Stimulated activated CD8-positive, alpha-beta memory T cell treated with anti-CD3 and anti-CD28 coated beads, Interleukin-4, amount 100 ng/mL, for 1 hour (primary cell): ENCODE results near the gene ZNF622.

Experiments used
- DNase-seq, 2 donors: peaks; one replicate each; pipeline ENCODE4 v3.0.0-alpha.2; 2020; ENCODE audit warnings: low read depth in 2 of 2, low spot score in 1 of 2

ZNF622 gene

GRCh38 chr5:16465544-16466432, at the start of gene ZNF622:
ZNF622 (minus strand) TSS chr5:16465800; CDS start chr5:16465665, 135 bp downstream.
- peak; percentile 68 to 78 for DNase-seq

DNA sequence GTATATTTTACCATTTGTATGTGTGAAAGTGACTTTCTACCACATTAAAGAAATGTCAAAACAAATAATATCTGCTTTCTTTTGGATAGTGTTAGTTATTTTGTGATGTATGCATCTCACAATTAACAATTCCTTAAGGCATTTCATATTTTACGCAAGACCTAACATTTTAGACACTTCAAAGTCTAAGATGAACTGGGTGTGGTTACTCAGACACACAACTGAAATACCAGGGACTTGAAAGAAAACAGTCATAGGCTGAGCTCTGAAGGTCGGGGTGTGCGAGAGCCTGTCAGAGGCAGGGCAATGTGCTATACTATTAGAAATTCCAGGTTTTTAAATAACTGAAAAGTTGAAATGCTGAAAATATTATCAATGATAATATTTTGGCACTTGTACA, 44.5 kb upstream of the ZNF622 start:
- DNase-seq: no peak

DNA sequence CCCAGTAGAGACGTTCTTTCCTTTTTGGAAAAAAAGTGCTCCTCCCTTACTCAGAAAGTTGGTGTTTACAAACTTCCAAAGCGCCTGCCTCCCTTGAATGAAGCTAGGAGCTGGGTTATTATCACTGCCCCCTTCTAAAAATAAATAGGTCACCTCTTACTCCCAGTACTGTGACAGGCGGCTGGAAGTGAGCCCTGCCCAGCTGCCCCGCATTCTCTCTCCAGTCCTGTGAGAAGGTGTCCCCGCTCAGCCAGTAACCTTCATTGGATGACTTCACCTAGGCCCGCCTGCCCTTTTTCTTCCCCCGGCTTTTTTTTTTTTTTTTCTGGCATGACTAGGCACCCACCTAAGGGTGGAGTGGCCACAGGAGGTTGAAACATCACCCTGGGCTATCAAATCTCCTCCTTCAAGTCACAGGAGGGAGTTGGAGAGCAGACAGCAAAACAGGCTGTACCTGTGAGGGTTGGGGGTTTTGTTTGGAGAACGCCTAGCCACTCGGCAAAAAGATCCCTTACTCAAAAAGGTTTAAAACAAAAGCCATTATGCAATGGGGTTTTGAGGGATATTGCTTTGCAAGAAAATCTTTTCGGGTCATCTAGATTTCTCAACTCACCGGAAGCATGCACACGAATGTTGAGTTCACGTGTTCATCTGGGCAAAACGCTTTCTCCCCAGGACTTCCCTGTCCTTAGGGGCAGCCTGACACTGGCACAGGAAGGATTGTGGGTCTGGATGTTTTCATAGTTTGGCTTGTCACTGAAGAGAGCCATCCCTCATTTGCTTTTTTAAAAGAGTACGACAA, 43.3 kb upstream of the ZNF622 start:
- no peak for DNase-seq

GRCh38 chr5:16507716-16508115, 42.1 kb upstream of the ZNF622 start:
- no peak for DNase-seq

DNA sequence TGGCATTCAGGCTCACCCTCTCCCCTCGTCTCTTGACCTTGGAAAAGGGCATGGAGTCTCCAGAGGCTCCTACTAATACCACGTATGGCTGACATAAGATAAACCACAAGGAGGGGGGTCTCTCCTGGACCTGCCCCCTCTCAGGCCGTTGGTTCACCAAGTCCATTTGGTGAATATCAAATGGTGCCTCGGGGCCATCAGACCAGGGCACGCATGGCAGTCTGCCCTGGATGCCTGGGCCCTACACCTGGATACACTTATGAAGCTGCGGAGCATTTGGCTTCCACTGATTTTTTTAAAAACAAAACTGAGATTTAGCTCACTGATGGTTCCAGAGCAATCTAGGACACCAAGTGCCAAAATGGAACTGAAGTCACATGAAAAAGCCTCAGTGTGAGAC, 40.3 kb upstream of the ZNF622 start:
- no peak for DNase-seq

DNA sequence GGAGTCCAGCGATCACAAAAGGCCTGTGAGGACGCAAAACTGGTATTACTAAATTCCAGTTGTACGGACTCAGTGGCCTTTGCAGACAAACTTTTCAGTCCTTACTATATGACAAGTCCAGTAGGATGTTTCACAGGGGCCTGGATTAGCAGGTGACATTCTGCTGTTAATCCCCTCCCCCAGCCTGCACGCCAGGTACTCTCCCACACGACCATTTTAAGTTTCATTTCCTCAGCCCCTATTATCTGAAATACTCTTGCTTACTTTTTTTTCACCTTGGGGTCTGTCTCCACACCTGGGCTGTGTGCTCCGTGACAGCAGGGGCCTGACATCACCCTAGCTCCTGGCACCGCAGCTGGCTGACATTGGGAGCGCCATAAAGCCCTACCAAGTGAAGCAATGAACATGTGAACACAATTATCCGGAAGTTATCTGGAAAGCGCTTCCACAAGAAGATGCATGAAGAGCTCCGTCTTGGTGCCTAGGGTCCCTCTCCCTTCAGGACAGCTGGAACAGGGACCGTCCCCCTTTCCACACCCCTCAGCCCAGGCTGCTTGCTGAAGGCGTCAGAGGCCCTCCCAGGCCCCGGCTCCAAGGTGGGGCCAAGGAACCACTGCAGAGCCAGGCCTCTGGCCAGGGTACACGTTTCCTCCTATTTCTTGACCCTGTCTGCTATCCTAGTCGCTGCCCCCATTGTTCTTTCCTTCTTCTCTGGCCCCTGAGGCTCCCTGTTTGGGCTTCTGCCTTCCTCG, 39.7 kb upstream of the ZNF622 start:
- DNase-seq: no peak

GRCh38 chr5:16504571-16504970, 39.0 kb upstream of the ZNF622 start:
- no peak for DNase-seq

DNA sequence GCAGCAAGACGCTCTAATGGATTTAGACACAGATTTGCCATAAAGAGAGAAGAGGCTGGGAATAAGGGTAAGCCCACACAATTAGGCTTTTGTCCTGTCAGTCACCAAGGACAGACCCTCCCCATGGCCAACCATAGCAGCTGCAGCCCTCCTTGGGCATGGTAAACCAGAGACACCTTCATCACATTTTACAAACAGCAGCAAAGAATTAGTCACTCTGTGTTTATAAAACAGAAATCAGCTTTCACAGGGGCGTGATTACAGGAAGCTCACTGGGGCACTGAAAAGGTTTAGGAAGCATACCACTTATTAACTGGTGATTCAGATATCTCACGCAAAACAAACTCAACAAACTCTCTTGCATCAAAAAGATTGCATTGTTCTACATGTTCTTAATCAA, 37.3 kb upstream of the ZNF622 start:
- no peak for DNase-seq

DNA sequence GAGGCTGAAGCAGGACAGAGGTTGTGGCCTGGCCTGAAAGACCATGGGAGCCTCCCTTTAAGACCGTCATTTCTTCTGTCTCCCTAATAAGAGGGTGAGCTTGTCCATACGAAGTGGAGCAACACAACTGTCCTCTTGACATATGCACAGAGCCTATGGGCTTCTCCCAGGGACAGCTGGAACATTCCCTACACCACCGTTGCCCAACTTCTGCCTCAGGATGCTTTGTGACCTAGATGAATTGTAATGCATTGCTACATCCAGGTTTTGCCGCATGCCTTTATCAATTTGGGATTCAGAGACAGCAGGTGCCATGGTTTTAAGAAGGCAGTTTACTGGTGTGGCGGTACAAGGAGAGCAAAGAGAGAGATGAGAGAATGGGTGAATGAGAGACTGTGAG, 34.4 kb upstream of the ZNF622 start:
- DNase-seq: no peak

GRCh38 chr5:16497546-16497945, 31.9 kb upstream of the ZNF622 start:
- DNase-seq: no peak

- DNase-seq: no peak
Measured at GRCh38 chr5:16493261-16493660, 27.7 kb upstream of the ZNF622 start.

DNA sequence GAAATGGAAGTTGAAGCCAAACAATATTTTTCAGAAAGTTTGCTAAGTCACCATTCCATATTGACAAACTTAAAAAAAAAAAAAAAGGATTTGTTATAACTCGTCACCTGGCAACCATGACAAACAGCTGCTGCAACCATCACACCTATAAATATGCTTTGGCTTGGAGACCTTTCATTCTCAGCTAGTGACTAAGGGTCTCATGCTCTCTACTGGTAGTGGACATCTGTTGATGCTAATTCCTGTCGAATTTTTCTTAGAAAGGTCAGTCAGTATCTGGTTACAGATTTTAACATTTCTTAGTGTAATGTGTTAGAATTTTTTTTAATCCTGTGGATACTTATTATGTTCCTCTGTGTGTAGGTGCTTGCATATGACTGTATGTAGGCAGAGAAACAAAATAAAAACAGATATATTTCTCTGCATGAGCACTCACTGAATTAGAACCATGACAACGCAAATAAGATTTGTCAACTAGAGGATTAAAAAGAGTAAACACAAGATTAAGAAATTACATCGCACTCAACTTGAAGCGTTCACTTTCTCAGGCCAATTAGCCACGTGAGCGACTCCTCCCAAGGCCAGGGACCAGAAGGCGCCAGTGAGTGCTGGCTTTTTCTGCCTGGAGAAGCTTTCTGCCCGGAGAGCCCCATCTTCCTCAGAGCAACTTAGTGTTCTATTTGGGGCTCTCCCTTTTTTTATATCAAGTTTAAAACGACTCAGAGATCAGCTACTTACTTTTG, 27.0 kb upstream of the ZNF622 start:
- DNase-seq: no peak

GRCh38 chr5:16490911-16491310, 25.3 kb upstream of the ZNF622 start:
- DNase-seq: no peak

GRCh38 chr5:16489322-16489791, 23.8 kb upstream of the ZNF622 start:
- no peak for DNase-seq

- no peak for DNase-seq
Measured at GRCh38 chr5:16487456-16487855, 21.9 kb upstream of the ZNF622 start.

- DNase-seq: no peak
Measured at GRCh38 chr5:16486711-16487111, 21.1 kb upstream of the ZNF622 start.

DNA sequence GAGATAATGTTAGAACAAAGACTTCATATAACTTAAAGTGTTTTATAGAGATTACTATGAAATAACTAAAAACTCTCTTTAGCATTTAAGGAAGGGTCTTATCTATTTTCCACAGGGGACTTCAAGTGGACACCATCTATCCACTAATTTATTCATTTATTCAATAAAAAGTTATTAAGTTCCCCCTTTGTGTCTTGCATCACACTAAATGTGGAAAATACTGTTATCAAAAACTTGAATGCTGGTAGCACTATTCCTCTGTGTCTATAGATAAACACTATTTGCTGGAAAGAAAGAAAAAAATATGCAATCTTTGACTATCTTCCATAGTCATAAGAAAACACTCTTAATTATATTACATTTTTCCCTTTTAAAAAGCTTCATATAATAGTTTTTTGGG, 20.1 kb upstream of the ZNF622 start:
- no peak for DNase-seq

DNA sequence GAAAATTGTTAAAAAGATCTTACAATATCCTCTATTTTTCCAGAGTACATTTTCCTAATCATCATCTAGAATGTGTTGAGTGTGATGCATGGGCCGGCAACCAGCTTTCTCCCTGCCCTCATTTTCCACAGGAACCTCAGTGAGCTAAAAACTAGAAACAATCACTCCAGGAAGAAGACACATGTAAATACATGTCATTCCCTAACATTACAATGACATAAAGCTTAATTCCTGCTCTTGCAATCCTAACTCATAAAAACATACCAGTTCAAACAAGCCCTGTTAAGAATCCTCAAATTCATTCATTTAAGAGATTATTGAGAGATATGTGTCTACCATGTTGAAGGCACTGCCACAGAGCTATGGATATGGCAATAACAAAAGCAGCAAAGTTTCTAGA, 18.5 kb upstream of the ZNF622 start:
- DNase-seq: no peak

DNA sequence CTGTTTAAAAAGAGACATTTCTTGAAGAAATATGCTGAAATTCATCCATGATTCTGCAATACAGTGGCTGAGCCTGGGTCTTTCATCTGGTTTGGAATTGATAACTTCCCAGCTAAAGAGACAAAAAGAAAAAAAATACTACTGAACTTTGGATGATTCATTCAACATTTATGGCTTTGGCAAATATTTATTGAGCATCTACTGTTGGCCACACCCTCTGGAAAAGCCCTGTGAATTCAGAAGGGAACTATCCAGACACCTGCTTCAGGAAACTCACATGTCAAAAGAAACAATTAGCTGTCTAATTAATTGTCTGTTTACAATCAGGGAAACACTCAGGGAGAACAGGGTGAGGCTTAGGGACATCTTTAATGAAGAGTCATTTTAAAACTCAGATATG, 17.8 kb upstream of the ZNF622 start:
- DNase-seq: no peak

- no peak for DNase-seq
Measured at GRCh38 chr5:16482891-16483290, 17.3 kb upstream of the ZNF622 start.
